ENCODE measurements around the gene PSORS1C2.
A peak's percentile ranks its signal among the peaks of the same experiment; 100 is the strongest.

PSORS1C2 gene

DNA sequence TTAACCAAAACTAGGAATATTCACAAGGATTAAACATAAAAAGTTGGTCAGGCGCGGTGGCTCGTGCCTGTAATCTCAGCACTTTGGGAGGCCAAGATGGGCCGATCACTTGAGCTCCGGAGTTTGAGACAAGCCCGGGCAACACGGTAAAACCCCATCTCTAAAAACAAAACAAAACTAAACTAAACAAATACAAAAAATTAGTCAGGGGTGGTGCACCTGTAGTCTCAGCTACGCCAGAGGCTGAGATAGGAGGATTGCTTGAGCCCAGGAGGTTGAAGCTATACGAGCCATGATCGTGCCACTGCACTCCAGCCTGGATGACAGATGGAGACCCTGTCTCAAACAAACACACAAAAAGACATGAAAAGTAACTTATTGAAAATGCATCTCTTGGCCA, 3.2 kb downstream of the PSORS1C2 start:
- no peak for DNase-seq

- DNase-seq: no peak
These were observed 6.1 kb downstream of the PSORS1C2 start for GRCh38 chr6:31132806-31133205.

- no peak for DNase-seq
These were observed 7.3 kb downstream of the PSORS1C2 start for GRCh38 chr6:31131595-31131994.

DNA sequence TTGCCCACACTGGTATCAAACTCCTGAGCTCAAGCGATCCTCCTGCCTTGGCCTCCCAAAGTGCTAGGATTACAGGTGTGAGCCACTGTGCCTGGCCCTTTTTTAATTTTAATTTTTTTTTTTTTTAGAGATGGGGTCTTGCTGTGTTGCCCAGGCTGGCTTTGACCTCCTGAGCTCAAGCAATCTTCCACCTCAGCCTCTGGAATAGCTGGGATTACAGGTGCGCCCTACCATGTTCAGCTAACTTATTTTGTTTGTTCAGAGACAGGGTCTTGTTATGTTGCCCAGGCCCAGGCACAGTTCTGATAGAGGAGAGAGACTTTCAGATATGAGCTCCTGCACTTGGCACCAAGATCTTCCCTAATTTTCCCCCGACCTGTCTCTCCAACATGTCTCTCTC, 8.1 kb downstream of the PSORS1C2 start:
- DNase-seq: no peak

- DNase-seq: no peak
These were observed 9.7 kb downstream of the PSORS1C2 start for GRCh38 chr6:31129130-31129529.

DNA sequence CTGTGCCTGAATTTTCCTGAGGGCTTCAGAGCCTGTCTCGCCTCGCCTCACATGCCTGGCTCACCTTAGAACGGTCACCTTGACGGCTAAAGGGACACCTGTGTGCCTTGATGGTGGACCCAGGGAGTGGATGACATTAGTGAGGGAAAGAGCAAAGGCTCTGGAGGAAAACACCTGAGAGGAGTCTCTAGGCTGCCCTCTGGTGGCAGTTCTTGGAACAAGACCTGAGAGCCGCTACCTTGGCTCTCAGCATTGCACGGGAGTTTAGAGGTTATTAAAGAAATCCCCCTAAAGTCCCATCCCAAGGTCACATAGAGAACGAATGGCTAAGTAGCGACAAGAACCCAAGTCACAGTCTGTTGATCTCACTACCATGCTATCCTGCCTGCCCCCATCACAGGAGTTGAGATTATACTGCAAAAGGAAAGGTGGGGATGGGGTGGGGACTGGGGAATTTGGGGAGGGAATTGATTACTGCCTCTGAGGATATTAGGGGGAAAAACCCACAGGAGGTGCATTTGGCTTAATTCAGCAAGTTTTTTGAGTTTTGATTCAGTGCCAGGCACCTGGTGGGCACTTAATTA, 10.7 kb downstream of the PSORS1C2 start:
- peak; percentile 82 for DNase-seq

GRCh38 chr6:31126396-31127175, 12.3 kb downstream of the PSORS1C2 start:
- DNase-seq: no peak

DNA sequence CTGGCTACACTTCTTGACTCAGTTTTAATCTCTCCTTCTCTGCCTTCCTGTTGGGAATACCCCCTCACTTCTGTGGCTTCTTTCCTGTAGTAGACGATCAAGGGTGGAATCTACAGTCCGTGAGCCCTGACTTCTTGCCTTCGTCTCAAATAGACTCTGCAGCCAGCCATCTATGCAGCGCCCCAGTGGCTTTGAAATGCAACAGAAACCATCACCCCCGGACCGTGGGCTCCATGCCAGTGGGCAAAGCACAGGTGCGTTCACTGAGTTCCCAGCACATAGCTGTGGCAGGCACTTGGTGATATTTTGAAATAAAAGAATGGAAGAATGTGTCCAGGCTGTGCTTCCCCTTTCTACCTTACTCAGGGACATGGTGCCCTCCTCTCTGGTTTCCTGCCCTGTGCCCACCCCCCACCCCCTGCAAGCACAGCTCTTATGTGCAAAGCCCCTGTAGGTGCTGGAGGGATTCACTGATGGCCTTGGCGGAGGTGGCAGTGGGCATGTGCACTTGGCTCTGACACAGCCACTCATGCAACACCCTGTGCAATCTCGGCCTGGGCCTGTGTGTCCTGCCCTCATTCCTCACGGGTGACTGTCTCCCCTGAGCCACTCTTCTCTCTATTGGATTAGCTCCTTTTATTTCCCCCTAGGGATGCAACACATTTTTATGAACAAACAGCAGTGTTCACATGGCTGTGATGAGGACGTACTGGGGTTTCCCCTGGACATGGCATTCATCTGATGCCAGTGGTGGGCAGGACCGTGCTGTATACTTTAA, 13.1 kb downstream of the PSORS1C2 start:
- no peak for DNase-seq

- no peak for DNase-seq
These were observed 13.7 kb downstream of the PSORS1C2 start for GRCh38 chr6:31125162-31125561.

- no peak for DNase-seq
These were observed 15.8 kb downstream of the PSORS1C2 start for GRCh38 chr6:31122791-31123706.

DNA sequence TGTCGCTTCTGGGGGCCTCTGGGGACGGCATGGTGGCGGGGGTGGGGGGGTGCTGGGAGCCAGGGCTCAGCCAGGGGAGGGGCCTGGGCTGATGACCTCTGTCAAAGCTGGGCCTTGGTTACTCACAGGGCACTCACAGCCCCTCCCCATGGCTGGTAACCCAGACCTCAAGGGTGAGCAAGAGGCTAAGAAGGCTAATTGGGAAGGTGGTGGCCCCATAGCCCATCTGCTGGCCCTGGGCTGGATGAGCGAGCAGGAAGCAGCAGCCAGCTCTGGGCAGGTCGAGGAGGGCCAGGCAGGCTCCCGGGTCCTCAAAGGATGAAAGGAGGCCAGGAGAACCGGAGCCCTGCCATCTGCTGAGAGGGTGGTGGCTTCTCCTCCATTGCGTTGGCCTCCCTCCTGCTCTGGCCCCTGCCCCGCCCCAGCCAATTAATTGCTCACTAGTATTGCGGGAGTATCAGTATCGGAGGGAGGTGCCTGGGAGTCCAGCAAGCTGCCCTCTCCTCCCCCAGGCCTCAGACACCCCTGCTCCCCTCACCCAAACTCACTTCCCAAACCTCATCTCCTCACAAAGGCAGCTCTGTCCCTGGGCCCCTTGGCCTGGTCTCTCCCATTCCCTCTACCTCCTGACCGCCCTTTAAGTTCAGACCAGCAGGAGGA, 17.6 kb downstream of the PSORS1C2 start:
- no peak for DNase-seq

- DNase-seq: no peak
These were observed 18.5 kb downstream of the PSORS1C2 start, which contains the start of gene CDSN for GRCh38 chr6:31120151-31120915. TSS of gene CDSN (minus strand) at chr6:31120446. CDS start at chr6:31120419, 27 bp downstream.

DNA sequence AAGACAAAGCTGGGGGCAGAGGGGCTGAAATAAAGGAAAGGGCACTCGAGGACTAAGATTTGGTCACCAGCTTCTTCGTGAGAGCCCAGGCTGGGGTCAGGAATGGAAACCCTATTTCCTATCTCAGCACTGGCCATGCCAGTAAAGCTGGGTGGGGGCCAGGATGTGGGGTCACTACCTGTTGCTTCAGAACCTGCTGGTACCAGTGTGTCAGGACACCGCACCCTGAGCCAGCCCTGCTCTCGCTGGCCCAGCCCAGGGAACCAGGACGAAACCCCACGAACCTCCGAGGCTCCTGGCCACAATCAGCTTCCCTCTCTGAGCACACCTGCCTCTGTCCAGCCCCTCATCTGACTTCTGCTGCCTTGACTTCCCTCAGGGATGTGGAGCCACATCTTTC, 20.7 kb downstream of the PSORS1C2 start:
- DNase-seq: no peak

- no peak for DNase-seq
These were observed 22.0 kb downstream of the PSORS1C2 start for GRCh38 chr6:31116661-31117385.

- no peak for DNase-seq
These were observed 22.8 kb downstream of the PSORS1C2 start for GRCh38 chr6:31115941-31116560.

DNA sequence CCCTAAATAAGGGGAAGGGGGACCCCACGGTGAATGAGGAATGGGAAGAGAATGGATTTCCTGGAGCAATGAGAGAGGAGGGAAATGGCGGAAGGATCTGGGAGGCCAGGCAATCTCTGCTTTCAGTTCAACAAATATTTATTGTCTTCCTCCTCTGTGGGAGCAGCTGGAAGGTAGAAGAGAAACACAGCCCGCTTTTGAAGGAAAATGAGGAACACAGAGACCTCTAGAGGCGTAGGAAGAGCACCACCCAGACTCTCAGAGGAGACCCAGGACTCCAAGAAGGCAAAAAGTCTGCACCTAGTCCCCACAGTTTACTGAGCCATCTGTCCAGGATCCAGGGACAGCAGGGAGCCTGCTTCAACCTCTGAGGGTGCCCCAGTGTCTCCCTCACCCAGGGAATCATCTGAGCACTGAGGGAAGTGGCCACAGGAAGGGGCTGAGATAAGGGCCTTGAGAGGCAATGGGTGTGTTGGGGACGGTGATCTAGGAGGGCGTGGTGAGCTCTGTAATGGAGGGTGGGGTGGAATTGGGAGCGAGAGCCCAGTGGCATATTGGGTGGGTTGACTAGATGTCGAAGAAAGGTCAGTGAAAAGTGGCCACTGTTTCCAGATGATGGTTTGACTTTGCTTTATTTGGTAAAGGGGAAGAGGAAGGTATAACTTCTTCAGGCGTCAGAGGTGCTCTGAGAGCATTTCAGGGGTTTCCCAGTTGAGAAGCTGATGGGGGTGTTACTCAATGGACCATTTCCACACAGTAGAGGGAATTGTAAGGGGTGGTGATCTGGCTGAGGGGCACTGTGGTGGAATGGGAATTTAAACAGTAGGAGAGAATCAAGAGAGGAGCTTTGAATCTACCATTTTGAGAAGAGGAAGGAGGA, 23.7 kb downstream of the PSORS1C2 start:
- no peak for DNase-seq

- no peak for DNase-seq
These were observed 24.4 kb downstream of the PSORS1C2 start, which contains the start of gene PSORS1C1 for GRCh38 chr6:31114541-31114878. TSS of gene PSORS1C1 (plus strand) at chr6:31114800. CDS start at chr6:31129633, 14,833 bp downstream.

- DNase-seq: no peak
These were observed 24.9 kb downstream of the PSORS1C2 start for GRCh38 chr6:31113861-31114540.

All from CD4-positive, alpha-beta T cell treated with Interleukin-6 for 4 hours (primary cell).